CD4-positive, alpha-beta T cell treated with Interleukin-6 for 4 hours (primary cell): Measurements from ENCODE around the gene MPV17L.
"Not testable (repeated sequence)": the region's sequence is repeated elsewhere in the genome, so short reads cannot be mapped to it uniquely, and the experiment has no call there.

Experiments
- DNase-seq: peaks from one replicate; pipeline ENCODE4 v3.0.0-alpha.2; 2020; ENCODE audit warnings: mixed read lengths

MPV17L gene

DNA sequence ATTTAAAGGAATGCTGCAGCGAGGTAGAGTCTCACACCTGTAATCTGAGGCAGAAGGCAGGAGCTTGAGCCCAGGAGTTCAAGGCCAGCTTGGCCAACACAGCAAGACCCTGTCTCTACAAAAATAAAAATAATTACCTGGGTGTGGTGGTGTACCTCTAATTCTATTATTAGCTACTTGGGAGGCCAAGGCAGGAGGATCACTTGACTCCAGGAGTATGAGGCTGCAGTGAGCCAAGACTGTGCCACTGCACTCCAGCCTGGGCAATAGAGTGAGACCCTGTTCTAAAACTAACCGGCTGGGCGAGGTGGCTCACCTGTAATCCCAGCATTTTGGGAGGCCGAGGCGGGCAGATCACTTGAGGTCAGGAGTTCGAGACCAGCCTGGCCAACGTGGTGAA lies 57.7 kb downstream of the MPV17L start:
- DNase-seq, result not testable (repeated sequence)

DNA sequence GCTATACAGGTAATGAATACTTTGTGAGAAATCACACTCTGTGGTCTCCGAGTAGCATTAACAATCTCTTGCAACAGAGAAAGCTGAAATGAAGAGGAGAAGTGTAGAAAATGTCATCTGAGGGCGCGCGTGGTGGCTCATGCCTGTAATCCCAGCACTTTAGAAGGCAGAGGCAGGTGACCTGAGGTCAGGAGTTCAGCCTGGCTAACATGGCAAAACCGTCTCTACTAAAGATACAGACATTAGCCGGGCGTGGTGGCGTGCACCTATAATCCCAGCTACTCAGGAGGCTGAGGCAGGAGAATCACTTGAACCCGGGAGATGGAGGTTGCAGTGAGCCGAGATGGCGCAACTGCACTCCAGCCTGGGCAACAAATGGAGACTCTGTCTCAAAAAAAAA lies 59.4 kb downstream of the MPV17L start:
- DNase-seq, result not testable (repeated sequence)

DNA sequence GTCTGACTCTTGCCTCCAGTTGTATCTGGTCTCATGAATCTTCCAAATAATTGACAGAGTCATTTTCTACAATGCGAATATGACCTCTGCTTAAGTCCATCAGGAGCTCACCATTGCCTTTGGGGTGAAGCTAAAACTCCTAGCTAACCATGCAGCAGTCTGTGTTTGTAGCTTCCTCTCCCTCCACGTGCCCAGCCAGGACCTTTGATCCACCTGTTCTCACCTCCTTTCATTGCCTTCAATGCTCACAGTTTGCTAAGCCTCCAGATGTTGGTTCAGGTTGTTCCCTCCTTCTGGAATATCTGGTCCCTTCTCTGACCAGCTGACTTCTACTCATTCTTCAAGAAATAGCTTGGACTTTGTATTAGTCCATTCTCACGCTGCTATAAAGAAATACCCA lies 61.8 kb downstream of the MPV17L start:
- no peak for DNase-seq

DNA sequence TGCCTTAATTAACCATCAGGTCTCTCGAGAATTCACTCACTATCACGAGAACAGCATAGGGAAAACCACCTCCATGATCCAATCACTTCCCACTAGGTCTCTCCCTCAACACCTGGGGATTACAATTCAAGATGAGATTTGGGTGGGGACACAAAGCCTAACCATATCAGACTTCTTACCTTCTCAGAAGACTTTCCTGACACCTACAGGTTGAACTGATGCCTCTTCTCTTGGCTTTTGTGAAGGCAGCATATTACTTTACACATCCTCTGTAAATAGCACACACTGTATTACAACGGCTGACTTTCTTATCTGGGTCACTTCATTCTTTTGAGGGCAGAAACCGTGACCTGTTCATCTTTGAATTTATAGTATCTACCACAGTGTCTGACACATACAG lies 62.4 kb downstream of the MPV17L start:
- DNase-seq, result no peak

DNA sequence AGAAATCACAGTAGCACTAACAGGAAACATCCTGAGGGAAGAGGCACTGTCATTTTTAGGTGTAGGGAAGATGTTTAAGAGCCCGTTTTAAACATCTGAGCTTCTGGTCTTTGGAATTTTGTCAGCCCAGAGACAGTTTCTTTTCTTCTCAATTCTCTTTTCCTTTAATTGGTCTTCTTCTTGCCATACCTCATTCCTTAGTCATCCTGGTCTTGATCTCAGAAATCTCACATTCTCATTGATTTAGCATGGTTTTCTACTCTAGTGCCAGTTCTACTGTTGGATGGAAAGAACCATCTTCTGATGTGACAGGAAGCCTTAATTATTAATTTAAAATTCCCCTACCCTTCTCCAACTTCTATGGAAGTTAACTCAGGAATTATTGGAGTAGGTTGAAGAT lies 64.2 kb downstream of the MPV17L start:
- DNase-seq, result no peak

DNA sequence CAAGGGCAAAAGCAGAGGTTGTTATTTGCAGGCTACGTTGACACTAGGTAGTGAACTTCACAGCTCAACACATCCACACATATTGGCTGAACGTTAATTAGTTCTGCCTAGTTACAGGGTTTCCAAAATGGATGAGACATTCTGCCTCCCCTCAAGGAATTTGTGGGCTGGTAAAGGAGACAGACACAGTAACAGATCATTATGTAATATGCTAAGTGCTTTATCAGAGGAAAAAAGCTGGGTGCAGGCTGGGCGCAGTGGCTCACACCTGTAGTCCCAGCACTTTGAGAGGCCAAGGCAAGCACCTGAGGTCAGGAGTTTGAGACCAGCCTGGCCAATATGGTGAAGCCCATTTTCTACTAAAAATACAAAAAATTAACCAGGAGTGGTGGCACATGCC lies 65.0 kb downstream of the MPV17L start:
- DNase-seq, result no peak

DNA sequence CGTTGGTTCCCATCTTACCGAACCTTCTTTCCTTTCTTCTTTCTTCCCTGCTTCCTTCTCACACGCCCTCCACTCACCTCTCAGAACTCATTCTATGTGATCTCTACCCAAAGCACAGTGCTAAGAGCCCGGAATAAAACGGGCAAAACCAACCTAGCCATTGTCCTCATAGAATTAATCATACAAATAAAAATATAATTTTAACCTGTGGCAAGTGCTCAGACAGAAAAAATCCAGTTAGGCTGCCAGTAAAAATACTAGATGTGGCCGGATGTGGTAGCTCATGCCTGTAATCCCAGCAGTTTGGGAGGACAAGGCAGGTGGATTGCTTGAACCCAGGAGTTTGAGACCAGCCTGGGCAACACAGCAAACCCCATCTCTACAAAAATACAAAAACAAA lies 65.8 kb downstream of the MPV17L start:
- no peak for DNase-seq
